HCT116 (cell line): ENCODE measurements around the gene UGT3A2. TPM values are rescaled to one million over a fixed set of nuclear protein-coding genes. Genes with fewer than 3 reads are reported as not detected.

Experiments used
- ATAC-seq: fragments of 200-7000 bp; cut with Tn5 transposase; 2 replicates; pipeline ENCODE4 v1.9.1; 2020; ENCODE audit warnings: mild to moderate bottlenecking, moderate library complexity
- BruUV-seq: library from RNA; stranded (reverse); fragments of 400-500 nt; replicated peaks from 2 replicates; lab custom pipeline; 2021; lab: Mats Ljungman, UMichigan
- CTCF ChIA-PET: fragments of 300-600 bp; sonication (Branson Sonifier 250); formaldehyde crosslinking; loops from one replicate; lab custom pipeline; 2021; ENCODE audit warnings: antibody characterized with exemption; lab: Charles Lee
- POLR2A ChIA-PET: fragments of 300-600, 350-600 bp; sonication (Branson Sonifier 250); formaldehyde crosslinking; loops from one replicate; lab custom pipeline; 2021; ENCODE audit warnings: antibody characterized with exemption; lab: Charles Lee
- RAD21 ChIA-PET, 2 experiments: fragments of 300-600 bp; sonication (Branson Sonifier 250); formaldehyde crosslinking; loops; one replicate each; lab custom pipeline; 2023; ENCODE audit warnings: low total read pairs in 2 of 2; ENCODE audit not compliant: uncharacterized antibody in 2 of 2, unreplicated experiment in 2 of 2, low non-redundant PET in 1 of 2; lab: Charles Lee
- DNase-seq: peaks from one replicate; pipeline ENCODE4 v3.0.0-alpha.2; 2010; ENCODE audit warnings: low read depth, low spot score
- H2AFZ ChIP-seq: fragments of 200-600 bp; shearing (Covaris generic), sonication (generic); 2 replicates; pipeline ENCODE4 v1.6.1; 2017; ENCODE audit warnings: low read depth, mixed run types, mixed read lengths, antibody characterized with exemption, low read length; ENCODE audit not compliant: poor library complexity, severe bottlenecking
- H3K27ac ChIP-seq: 2 replicates; pipeline ENCODE4 v1.5.1; 2012; ENCODE audit warnings: low read depth, low read length
- H3K27me3 ChIP-seq: fragments of 200-600 bp; sonication (generic); 2 replicates; pipeline ENCODE4 v1.6.1; 2016; ENCODE audit warnings: mixed run types, low read length, mixed read lengths; ENCODE audit not compliant: insufficient read depth
- H3K36me3 ChIP-seq, 2 experiments: fragments of 200-500 bp in 1 of 2; fragments of 200-600 bp in 1 of 2; sonication (Bioruptor generic) in 1 of 2; sonication (generic) in 1 of 2; 2 replicates each; pipeline versions ENCODE4 v1.5.1 to v1.6.1; 2014 to 2016; ENCODE audit warnings: low read length in 2 of 2, inconsistent platforms in 1 of 2, mixed read lengths in 1 of 2, mixed run types in 1 of 2; ENCODE audit not compliant: insufficient read depth in 2 of 2, control insufficient read depth in 1 of 2
- H3K4me1 ChIP-seq, 2 experiments: fragments of 200-600 bp in 1 of 2; sonication (generic) in 1 of 2; 2 replicates each; pipeline versions ENCODE4 v1.5.1 to v1.6.1; 2012 to 2017; ENCODE audit warnings: low read length in 2 of 2, inconsistent platforms in 1 of 2, mild to moderate bottlenecking in 1 of 2, mixed read lengths in 1 of 2, mixed run types in 1 of 2, moderate library complexity in 1 of 2; ENCODE audit not compliant: insufficient read depth in 2 of 2, control insufficient read depth in 1 of 2
- H3K4me2 ChIP-seq: fragments of 200-600 bp; sonication (generic); 2 replicates; pipeline ENCODE4 v1.6.1; 2017; ENCODE audit warnings: mixed run types, low read length, mixed read lengths
- H3K4me3 ChIP-seq, 2 experiments: fragments of 200-600 bp in 1 of 2; sonication (generic) in 1 of 2; replicated peaks in 1 of 2; 2 replicates each; pipeline ENCODE4 v1.5.1; 2011 to 2016; ENCODE audit warnings: low read length in 2 of 2, control low read depth in 1 of 2, low read depth in 1 of 2, mild to moderate bottlenecking in 1 of 2, mixed read lengths in 1 of 2, mixed run types in 1 of 2
- H3K79me2 ChIP-seq: fragments of 200-600 bp; sonication (generic); 2 replicates; pipeline ENCODE4 v1.6.1; 2017; ENCODE audit warnings: mild to moderate bottlenecking, mixed run types, low read length, moderate library complexity, mixed read lengths; ENCODE audit not compliant: insufficient read depth
- H3K9ac ChIP-seq: fragments of 200-600 bp; sonication (generic); 2 replicates; pipeline ENCODE4 v1.6.1; 2016; ENCODE audit warnings: low read length, mixed read lengths
- H3K9me2 ChIP-seq: fragments of 200-600 bp; sonication (generic), shearing (Covaris generic); 2 replicates; pipeline ENCODE4 v1.6.1; 2017; ENCODE audit warnings: mixed run types, mild to moderate bottlenecking, moderate library complexity; ENCODE audit not compliant: insufficient read depth
- H3K9me3 ChIP-seq, 2 experiments: fragments of 200-500 bp in 1 of 2; fragments of 200-600 bp in 1 of 2; sonication (Bioruptor generic) in 1 of 2; sonication (generic) in 1 of 2; 2 replicates each; pipeline ENCODE4 v1.6.1; 2014 to 2017; ENCODE audit warnings: low read length in 2 of 2, mixed read lengths in 2 of 2, inconsistent platforms in 1 of 2, low read depth in 1 of 2, mild to moderate bottlenecking in 1 of 2, mixed run types in 1 of 2, moderate library complexity in 1 of 2; ENCODE audit not compliant: control insufficient read depth in 1 of 2, insufficient read depth in 1 of 2
- H4K20me1 ChIP-seq: fragments of 200-600 bp; sonication (generic), shearing (Covaris generic); 2 replicates; pipeline ENCODE4 v1.6.1; 2017; ENCODE audit warnings: mixed run types, mild to moderate bottlenecking, moderate library complexity; ENCODE audit not compliant: insufficient read depth
- ATF3 ChIP-seq: IDR thresholded peaks from 2 replicates; pipeline ENCODE4 v1.6.1; 2012
- CTCF ChIP-seq, 3 experiments: fragments of 200-600 bp in 1 of 3; sonication (generic) in 1 of 3; IDR thresholded peaks in 2 of 3; conservative IDR thresholded peaks in 1 of 3; 2 replicates each; pipeline ENCODE4 v1.5.1; 2012 to 2017; ENCODE audit warnings: low read depth in 2 of 3, low read length in 2 of 3, antibody characterized with exemption in 1 of 3, borderline replicate concordance in 1 of 3, control low read depth in 1 of 3, mild to moderate bottlenecking in 1 of 3, mixed read lengths in 1 of 3, mixed run types in 1 of 3, moderate library complexity in 1 of 3; ENCODE audit not compliant: insufficient read depth in 1 of 3
- ELF1 ChIP-seq: IDR thresholded peaks from 2 replicates; pipeline ENCODE4 v1.6.1; 2012; ENCODE audit warnings: low read depth, borderline replicate concordance
- EZH2phosphoT487 ChIP-seq: fragments of 200-600 bp; IDR thresholded peaks from 2 replicates; pipeline ENCODE4 v1.6.1; 2018; ENCODE audit warnings: antibody characterized with exemption, borderline replicate concordance
- SP1 ChIP-seq: IDR thresholded peaks from 2 replicates; pipeline ENCODE4 v1.6.1; 2012; ENCODE audit warnings: low read depth
- SRF ChIP-seq: IDR thresholded peaks from 2 replicates; pipeline ENCODE4 v1.6.1; 2012; ENCODE audit warnings: low read depth
- YY1 ChIP-seq: IDR thresholded peaks from 2 replicates; pipeline ENCODE4 v1.6.1; 2011; ENCODE audit warnings: low read length, low read depth, moderate library complexity, mild to moderate bottlenecking; ENCODE audit not compliant: insufficient replicate concordance; ENCODE audit errors: extremely low read depth
- ZBTB33 ChIP-seq: IDR thresholded peaks from 2 replicates; pipeline ENCODE4 v1.6.1; 2011; ENCODE audit warnings: mild to moderate bottlenecking, low read length, moderate library complexity; ENCODE audit not compliant: insufficient replicate concordance; ENCODE audit errors: extremely low read depth
- intact Hi-C: fragments of 100-400 bp; cut with micrococcal nuclease; formaldehyde crosslinking; loops from 2 replicates; pipeline ENCODE4 v1.10.0; 2022
- total RNA-seq: library from RNA; stranded (reverse); gene quantifications from one replicate; pipeline ENCODE4 v1.2.1, GENCODE V29; 2021; ENCODE audit not compliant: unreplicated experiment

Gene UGT3A2
- total RNA-seq, 1 experiment from 2014 or later = not detected

- TF ChIP-seq SP1 = no peak
- TF ChIP-seq ZBTB33 = no peak
- no peak for TF ChIP-seq ELF1
- TF ChIP-seq EZH2phosphoT487 = no peak
- no peak for TF ChIP-seq ATF3
- no peak for TF ChIP-seq CTCF (IDR thresholded peaks at IDR 0.05 in 2 of 3, conservative IDR thresholded peaks at IDR 0.05 in 1 of 3; ENCODE audit: borderline replicate concordance in 1 of 3, insufficient read depth in 1 of 3, low read depth in 2 of 3, low read length in 2 of 3)
These were observed 2.1 kb upstream of the UGT3A2 start (continued) for GRCh38 chr5:36068751-36069281.

- Histone ChIP-seq H3K4me1 (no peaks in the 10 kb centered on the region), H3K36me3 (no peaks in the 10 kb centered on the region), H3K9me2 (no peaks in the 10 kb centered on the region), H3K79me2 (no peaks in the 10 kb centered on the region), H3K27me3 (0 out of 2 replicates have a peak, but pooled peaks cover 3% of the 10 kb centered on the region), H3K4me3 (no peak overlapping the region), H3K9me3 (no peaks in the 10 kb centered on the region), H4K20me1 (no peaks in the 10 kb centered on the region), H2AFZ (no peak overlapping the region), H3K27ac (no peak overlapping the region), H3K9ac (no peak overlapping the region), H3K4me2 (no peak overlapping the region)
- ATAC-seq (no peak), DNase-seq (no peak)
- RAD21 ChIA-PET = no interaction called here
- BruUV-seq = no TSS peak
- intact Hi-C loops = no loop called here
- POLR2A ChIA-PET = no interaction called here
- CTCF ChIA-PET = interaction anchor here (2.2 kb wide), 1 partner anchor 13 kb away, joined by 7 read pairs; no protein-coding TSS in a partner anchor
- TF ChIP-seq EZH2phosphoT487 (no peak), SRF (no peak), YY1 (no peak)
These were observed 612 bp downstream of the UGT3A2 start for GRCh38 chr5:36066001-36066539.
